GM19193 (cell line): ENCODE data around the gene ABR.

Source experiments
- POLR2A ChIP-seq: IDR thresholded peaks from 4 replicates; pipeline ENCODE4 v1.6.1; 2011; ENCODE audit not compliant: insufficient read depth, insufficient read length; ENCODE audit errors: extremely low read depth

The ABR gene

GRCh38 chr17:962670-963069 lies 217.1 kb downstream of the ABR start:
- no peak for TF ChIP-seq POLR2A

- TF ChIP-seq POLR2A = no peak
These were observed 217.6 kb downstream of the ABR start for GRCh38 chr17:962166-962565.

DNA sequence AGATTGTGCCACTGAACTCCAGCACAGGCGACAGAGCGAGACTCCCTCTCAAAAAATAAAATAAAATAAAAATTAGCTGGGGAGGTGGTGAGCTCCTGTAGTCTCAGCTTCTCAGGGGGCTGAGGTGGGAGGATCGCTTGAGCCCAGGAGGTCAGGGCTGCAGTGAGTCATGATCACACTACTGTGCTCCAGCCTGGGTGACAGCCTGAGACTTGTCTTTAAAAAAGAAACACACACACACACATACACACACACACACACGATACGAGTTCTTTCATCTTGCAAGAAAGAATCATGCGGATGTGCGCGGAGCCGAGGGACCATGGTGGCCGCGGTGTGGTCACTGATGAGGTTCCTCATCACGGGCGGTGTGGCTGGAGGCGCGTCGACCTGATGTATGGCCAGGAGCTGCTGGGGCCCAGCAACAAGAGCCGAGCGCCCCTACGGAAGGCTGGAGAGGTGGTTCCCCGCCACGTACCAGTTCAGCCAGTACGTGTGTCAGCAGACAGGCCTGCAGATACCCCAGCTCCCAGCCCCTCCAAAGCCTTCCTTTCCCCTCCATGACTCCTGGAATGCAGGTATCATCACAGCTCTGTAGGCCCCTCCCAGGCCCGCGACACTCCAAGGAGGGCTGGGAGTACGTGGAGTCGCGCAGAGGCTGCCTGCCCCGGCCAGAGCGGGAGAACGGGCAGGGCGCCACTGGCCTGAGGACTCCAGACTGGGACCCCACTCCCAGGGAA lies 220.9 kb downstream of the ABR start:
- TF ChIP-seq POLR2A = no peak

DNA sequence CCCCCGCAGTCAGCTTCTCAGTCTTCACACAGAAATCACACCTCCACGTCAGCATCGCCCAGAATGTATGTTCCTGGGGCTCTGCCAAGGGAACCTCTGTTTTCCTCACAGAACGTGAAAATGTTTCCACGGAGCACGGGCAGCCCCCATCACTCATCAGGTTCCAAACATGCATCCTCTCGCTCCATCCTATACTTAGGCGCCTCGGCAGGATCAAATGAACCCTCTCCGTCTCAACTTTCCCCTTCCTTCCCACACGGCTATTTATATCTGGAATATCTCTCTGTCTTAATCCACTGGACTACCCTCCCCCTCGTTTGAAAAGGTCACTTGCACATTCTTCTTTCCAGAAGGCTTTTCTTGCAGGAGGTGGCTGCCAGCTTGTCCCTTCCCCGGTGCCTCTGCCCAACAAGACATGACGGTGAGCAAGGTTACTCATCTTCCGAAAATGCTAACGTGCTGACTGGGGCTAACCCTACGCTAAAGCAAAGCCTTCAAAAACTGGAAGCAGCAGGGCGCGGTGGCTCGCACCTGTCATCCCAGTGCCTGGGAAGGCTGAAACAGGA lies 221.8 kb downstream of the ABR start:
- TF ChIP-seq POLR2A = no peak

DNA sequence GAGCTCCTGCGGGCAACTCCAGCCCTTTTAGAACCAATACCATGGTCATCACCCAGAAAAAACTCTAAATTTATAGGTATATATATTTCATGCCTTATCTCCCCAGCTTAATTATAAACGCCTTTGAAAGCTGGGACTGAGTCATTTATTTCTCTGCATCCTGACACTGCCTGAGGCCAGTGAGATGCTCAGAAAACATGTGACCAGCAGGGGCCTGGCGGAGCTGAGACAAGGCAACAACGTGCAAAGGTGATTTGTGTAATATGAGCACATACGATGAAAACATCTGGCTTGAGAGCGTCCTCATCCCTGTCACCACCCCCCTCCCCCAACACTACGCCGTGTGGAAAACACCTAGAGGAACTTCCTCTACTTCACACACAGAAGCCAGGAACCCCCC lies 222.9 kb downstream of the ABR start:
- TF ChIP-seq POLR2A = no peak

GRCh38 chr17:954431-955164 lies 225.2 kb downstream of the ABR start:
- no peak for TF ChIP-seq POLR2A

- TF ChIP-seq POLR2A = no peak
These were observed 226.0 kb downstream of the ABR start for GRCh38 chr17:953767-954166.
